ENCODE measurements around the gene SLC38A6.
A peak's percentile ranks its signal among the peaks of the same experiment; 100 is the strongest.

Gene SLC38A6

DNA sequence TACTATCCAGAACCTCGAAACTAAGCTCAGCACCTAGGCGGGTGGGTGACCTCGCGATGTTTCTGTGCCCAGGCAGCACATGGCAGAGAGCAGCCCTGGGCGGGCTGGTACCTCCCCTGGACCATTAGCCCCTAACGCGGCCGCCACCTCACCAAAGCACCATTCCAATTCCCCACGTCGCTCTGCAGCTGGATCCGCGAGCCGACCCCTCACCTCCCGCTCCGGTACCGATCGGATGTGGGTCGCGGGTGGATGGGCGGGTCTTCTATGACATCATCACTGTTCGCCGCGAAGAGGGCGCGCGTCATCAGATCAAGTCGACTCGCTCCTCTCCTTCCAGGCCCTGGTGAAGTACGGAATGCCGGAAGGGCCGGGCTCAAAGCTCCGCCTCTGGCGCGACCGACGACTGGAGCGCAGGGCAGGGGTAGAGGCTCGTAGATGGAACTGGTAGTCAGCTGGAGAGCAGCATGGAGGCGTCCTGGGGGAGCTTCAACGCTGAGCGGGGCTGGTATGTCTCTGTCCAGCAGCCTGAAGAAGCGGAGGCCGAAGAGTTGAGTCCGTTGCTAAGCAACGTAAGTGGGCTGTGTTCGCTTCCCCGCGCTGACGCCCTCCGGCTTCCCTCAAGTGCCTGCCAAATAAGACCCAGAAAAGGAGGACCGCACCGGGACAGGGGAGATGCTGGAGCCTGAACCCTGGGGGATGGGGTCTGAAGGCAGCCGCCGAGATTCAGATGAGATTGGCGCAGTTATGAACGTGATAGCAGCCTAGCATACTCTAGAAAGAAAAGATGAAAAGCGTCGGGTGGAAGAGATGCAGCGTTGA, at the start of gene SLC38A6, which contains the start of gene TRMT5:
Gene SLC38A6 (plus strand): TSS at position 435 of the 822 bp plus-strand sequence. CDS start 33 bp downstream, at position 468.
Gene TRMT5 (minus strand): TSS at position 269 of the 822 bp plus-strand sequence. CDS start 106 bp downstream, at position 163.
- H3K4me3 ChIP-seq (ENCODE audit: low read depth, low read length) = peak within 1 kb of the TSS; percentile 89
- TF ChIP-seq, protein P1, sequence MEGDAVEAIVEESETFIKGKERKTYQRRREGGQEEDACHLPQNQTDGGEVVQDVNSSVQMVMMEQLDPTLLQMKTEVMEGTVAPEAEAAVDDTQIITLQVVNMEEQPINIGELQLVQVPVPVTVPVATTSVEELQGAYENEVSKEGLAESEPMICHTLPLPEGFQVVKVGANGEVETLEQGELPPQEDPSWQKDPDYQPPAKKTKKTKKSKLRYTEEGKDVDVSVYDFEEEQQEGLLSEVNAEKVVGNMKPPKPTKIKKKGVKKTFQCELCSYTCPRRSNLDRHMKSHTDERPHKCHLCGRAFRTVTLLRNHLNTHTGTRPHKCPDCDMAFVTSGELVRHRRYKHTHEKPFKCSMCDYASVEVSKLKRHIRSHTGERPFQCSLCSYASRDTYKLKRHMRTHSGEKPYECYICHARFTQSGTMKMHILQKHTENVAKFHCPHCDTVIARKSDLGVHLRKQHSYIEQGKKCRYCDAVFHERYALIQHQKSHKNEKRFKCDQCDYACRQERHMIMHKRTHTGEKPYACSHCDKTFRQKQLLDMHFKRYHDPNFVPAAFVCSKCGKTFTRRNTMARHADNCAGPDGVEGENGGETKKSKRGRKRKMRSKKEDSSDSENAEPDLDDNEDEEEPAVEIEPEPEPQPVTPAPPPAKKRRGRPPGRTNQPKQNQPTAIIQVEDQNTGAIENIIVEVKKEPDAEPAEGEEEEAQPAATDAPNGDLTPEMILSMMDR (IDR thresholded peaks at IDR 0.05; ENCODE audit: low read depth, low read length, missing control alignments) = no peak
- DNase-seq (ENCODE audit: low read depth) = peak; percentile 53

DNA sequence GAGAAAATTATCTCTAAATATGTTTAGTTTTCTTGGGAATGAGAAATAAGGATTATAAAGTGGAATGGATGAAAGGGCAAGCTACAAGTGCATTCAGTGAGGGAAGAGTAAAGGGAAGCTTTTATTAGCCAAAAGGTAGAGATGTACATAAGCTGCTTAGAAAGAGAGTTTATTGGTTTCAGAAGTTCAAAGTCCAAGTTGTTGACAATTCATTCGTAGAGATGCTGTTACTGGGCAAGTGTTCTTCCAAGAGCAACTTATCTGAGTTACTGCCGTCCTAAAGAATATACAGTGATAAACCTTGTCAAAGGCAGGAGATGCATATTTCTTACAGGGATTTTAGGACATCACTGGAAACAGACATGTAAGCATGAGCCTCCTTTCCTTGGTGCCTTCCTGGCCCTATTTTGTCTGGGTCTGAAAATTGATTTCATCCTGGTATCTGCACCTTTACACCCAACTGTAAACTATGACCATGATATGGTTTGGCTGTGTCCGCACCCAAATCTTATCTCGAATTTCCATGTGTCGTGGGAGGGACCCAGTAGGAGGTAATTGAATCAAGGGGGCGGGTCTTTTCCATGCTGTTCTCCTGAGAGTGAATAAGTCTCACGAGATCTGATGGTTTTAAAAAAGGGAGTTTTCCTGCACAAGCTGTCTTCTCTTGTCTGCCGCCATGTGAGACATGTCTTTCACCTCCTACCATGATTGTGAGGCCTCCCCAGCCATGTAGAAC, 47.0 kb upstream of the SLC38A6 start:
- no peak for DNase-seq (ENCODE audit: low read depth)
- TF ChIP-seq, protein P1 (IDR thresholded peaks at IDR 0.05; ENCODE audit: low read depth, low read length, missing control alignments) = no peak
- H3K4me3 ChIP-seq (ENCODE audit: low read depth, low read length) = no peak overlapping the region

- no peak for DNase-seq (ENCODE audit: low read depth)
- TF ChIP-seq, protein P1 (IDR thresholded peaks at IDR 0.05; ENCODE audit: low read depth, low read length, missing control alignments) = no peak
- no peak overlapping the region for H3K4me3 ChIP-seq (ENCODE audit: low read depth, low read length)
These were observed 45.7 kb upstream of the SLC38A6 start for GRCh38 chr14:60935319-60935718.

DNA sequence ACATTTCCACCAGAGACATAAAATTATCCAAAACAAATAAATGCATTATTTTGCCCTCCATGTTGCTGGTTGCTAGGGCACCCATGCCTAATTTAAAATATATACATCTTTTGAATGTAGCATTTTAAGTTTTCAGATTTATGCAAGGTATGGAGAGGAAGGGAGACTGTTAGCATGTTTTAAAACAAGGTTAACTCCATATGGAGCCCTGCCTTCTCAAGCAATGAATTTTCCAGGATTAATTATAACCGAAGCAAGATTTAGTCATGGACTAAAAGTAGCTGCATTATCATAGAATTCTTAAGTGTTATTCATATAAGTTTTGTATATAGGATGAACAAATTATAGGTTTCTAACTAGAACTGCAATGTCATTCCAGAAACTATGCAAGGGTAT, 37.4 kb upstream of the SLC38A6 start:
- DNase-seq (ENCODE audit: low read depth) = no peak
- H3K4me3 ChIP-seq (ENCODE audit: low read depth, low read length) = no peak overlapping the region
- TF ChIP-seq, protein P1 (IDR thresholded peaks at IDR 0.05; ENCODE audit: low read depth, low read length, missing control alignments) = no peak

- DNase-seq (ENCODE audit: low read depth) = no peak
- no peak overlapping the region for H3K4me3 ChIP-seq (ENCODE audit: low read depth, low read length)
- TF ChIP-seq, protein P1 (IDR thresholded peaks at IDR 0.05; ENCODE audit: low read depth, low read length, missing control alignments) = no peak
These were observed 36.8 kb upstream of the SLC38A6 start for GRCh38 chr14:60944204-60944603.

DNA sequence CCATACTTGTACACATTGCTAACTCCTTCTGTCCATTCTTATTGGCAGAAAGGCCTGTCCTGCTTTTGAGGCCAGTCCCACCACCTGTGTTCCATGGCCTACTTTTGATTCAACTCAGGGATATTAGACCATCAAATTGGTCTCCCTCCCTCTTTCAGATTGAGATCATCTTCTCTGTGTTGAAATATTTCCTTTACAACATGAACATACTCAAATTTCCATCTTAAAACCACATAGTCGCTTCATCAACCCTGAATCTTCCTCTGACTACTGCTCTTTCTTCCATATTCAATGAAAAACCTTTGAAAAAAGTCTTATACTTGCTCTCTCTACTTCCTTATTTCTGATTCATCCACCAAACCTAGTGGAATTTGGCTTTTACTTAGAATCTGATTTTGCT, 35.1 kb upstream of the SLC38A6 start:
- no peak for DNase-seq (ENCODE audit: low read depth)
- TF ChIP-seq, protein P1 (IDR thresholded peaks at IDR 0.05; ENCODE audit: low read depth, low read length, missing control alignments) = no peak
- H3K4me3 ChIP-seq (ENCODE audit: low read depth, low read length) = no peak overlapping the region
